ENCODE measurements around the gene NPAS3. TPM values are rescaled to one million over a fixed set of nuclear protein-coding genes. Genes with fewer than 3 reads are reported as not detected.

NPAS3 gene
- total RNA-seq, 1 experiment from 2014 or later, result not detected

GRCh38 chr14:33287189-33287588, 348.5 kb downstream of the NPAS3 start:
- no peak overlapping the region for H2AFZ ChIP-seq
- H3K27ac ChIP-seq, result no peak overlapping the region
- ChIA-PET CTCF (no interaction called here), POLR2A (ENCODE audit: unreplicated experiment) (no interaction called here)
- H3K9me2 ChIP-seq (ENCODE audit: insufficient read depth), result no peaks in the 10 kb centered on the region
- TF ChIP-seq CTCF (conservative IDR thresholded peaks at IDR 0.05) (no peak), EZH2 (IDR thresholded peaks at IDR 0.05; ENCODE audit: low read depth) (no peak)
- H3K27me3 ChIP-seq (ENCODE audit: insufficient read depth, low read depth), result no peaks in the 10 kb centered on the region
- no peak for DNase-seq
- H3K79me2 ChIP-seq (ENCODE audit: low read depth), result no peaks in the 10 kb centered on the region
- H3K4me2 ChIP-seq, result no peak overlapping the region
- BruUV-seq (replicated peaks), result no TSS peak
- H3F3A ChIP-seq (ENCODE audit: insufficient read depth, low read depth), result no peaks in the 10 kb centered on the region
- H3K4me1 ChIP-seq (replicated peaks; ENCODE audit: insufficient read depth), result no peaks in the 10 kb centered on the region
- H3K9me3 ChIP-seq (ENCODE audit: insufficient read depth, low read depth), result no peaks in the 10 kb centered on the region
- no peak overlapping the region for H3K4me3 ChIP-seq
- intact Hi-C loops (cut with micrococcal nuclease; ENCODE audit: unreplicated experiment), result no loop called here
- H3K36me3 ChIP-seq (ENCODE audit: low read depth), result no peaks in the 10 kb centered on the region
- H4K20me1 ChIP-seq (ENCODE audit: insufficient read depth), result no peaks in the 10 kb centered on the region

- intact Hi-C loops (cut with micrococcal nuclease; ENCODE audit: unreplicated experiment), result no loop called here
- no peak overlapping the region for H2AFZ ChIP-seq
- H3K4me2 ChIP-seq, result no peak overlapping the region
- ChIA-PET CTCF (no interaction called here), POLR2A (ENCODE audit: unreplicated experiment) (interaction anchor here (0.6 kb wide), 1 partner anchor 24 kb away, joined by 4 read pairs; no protein-coding TSS in a partner anchor)
- H3K4me1 ChIP-seq (replicated peaks; ENCODE audit: insufficient read depth), result no peaks in the 10 kb centered on the region
- no peaks in the 10 kb centered on the region for H3K9me2 ChIP-seq (ENCODE audit: insufficient read depth)
- DNase-seq, result no peak
- no peaks in the 10 kb centered on the region for H3K27me3 ChIP-seq (ENCODE audit: insufficient read depth, low read depth)
- H4K20me1 ChIP-seq (ENCODE audit: insufficient read depth), result no peaks in the 10 kb centered on the region
- no peaks in the 10 kb centered on the region for H3K36me3 ChIP-seq (ENCODE audit: low read depth)
- H3K9me3 ChIP-seq (ENCODE audit: insufficient read depth, low read depth), result no peaks in the 10 kb centered on the region
- TF ChIP-seq EZH2 (IDR thresholded peaks at IDR 0.05; ENCODE audit: low read depth) (no peak), CTCF (conservative IDR thresholded peaks at IDR 0.05) (no peak)
- H3K27ac ChIP-seq, result no peak overlapping the region
- no TSS peak for BruUV-seq (replicated peaks)
- H3K4me3 ChIP-seq, result no peak overlapping the region
- H3K79me2 ChIP-seq (ENCODE audit: low read depth), result no peaks in the 10 kb centered on the region
- no peaks in the 10 kb centered on the region for H3F3A ChIP-seq (ENCODE audit: insufficient read depth, low read depth)
These were observed 352.0 kb downstream of the NPAS3 start for GRCh38 chr14:33290641-33291040.

- intact Hi-C loops (cut with micrococcal nuclease; ENCODE audit: unreplicated experiment), result no loop called here
- no peak overlapping the region for H3K4me2 ChIP-seq
- no peaks in the 10 kb centered on the region for H3K27me3 ChIP-seq (ENCODE audit: insufficient read depth, low read depth)
- no peaks in the 10 kb centered on the region for H3K9me3 ChIP-seq (ENCODE audit: insufficient read depth, low read depth)
- H3K27ac ChIP-seq, result no peak overlapping the region
- H3K36me3 ChIP-seq (ENCODE audit: low read depth), result no peaks in the 10 kb centered on the region
- H4K20me1 ChIP-seq (ENCODE audit: insufficient read depth), result no peaks in the 10 kb centered on the region
- POLR2A ChIA-PET (ENCODE audit: unreplicated experiment), result no interaction called here
- no TSS peak for BruUV-seq (replicated peaks)
- no peaks in the 10 kb centered on the region for H3F3A ChIP-seq (ENCODE audit: insufficient read depth, low read depth)
- no peak for DNase-seq
- H3K79me2 ChIP-seq (ENCODE audit: low read depth), result no peaks in the 10 kb centered on the region
- H3K9me2 ChIP-seq (ENCODE audit: insufficient read depth), result no peaks in the 10 kb centered on the region
- CTCF ChIA-PET, result no interaction called here
- TF ChIP-seq CTCF (conservative IDR thresholded peaks at IDR 0.05), result no peak
- TF ChIP-seq EZH2 (IDR thresholded peaks at IDR 0.05; ENCODE audit: low read depth), result no peak
- no peak overlapping the region for H3K4me3 ChIP-seq
- H3K4me1 ChIP-seq (replicated peaks; ENCODE audit: insufficient read depth), result no peaks in the 10 kb centered on the region
- no peak overlapping the region for H2AFZ ChIP-seq
These were observed 352.9 kb downstream of the NPAS3 start for GRCh38 chr14:33291529-33292104.
